ENCODE measurements around the gene CDH22. TPM values are rescaled to one million over a fixed set of nuclear protein-coding genes. Genes with fewer than 3 reads are reported as not detected.

Gene CDH22
- total RNA-seq, 1 donor from 2014 or later = 0.14 TPM

DNA sequence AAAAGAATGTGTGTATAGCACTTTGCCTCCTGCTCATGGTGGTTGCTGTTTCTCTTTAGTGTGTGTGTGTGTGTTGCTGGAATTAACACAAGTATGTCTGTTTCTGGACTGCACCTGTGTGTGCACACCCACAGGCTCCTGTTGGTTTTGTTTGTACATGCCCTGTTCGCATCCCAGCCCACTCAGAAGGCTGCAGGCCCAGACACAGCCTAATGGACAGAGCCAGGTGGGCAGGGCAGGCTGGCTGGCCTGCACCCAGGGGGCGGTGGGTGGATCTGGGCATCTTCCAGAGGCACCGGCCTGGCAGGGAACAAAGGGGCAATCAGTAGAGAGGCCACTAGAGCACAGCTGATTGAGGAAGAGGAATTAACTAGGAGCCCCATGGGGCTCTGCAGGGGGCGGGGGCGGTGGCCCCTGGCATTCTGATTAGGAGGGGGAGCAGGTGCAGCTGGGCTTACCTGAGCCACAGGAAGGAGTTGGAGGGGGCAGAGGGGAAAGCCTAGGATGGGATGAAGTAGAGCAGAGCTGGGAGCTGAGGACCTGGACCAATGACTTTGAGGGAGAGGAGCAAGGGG is 168.3 kb downstream of the CDH22 start:
- peaks cover 4% of the 10 kb centered on the region for H3K4me1 Mint-ChIP-seq (ENCODE audit: low read depth)
- H3K27me3 Mint-ChIP-seq = peaks cover 44% of the 10 kb centered on the region
- H3K9me3 Mint-ChIP-seq (ENCODE audit: low read depth) = no peaks in the 10 kb centered on the region
- no peak overlapping the region for H3K27ac Mint-ChIP-seq
- no peaks in the 10 kb centered on the region for H3K36me3 Mint-ChIP-seq (ENCODE audit: insufficient read depth)
- no peak for DNase-seq (ENCODE audit: low spot score, unreplicated experiment)
- no peak overlapping the region for H3K4me3 Mint-ChIP-seq (ENCODE audit: low read depth)
- TF ChIP-seq, protein P1, sequence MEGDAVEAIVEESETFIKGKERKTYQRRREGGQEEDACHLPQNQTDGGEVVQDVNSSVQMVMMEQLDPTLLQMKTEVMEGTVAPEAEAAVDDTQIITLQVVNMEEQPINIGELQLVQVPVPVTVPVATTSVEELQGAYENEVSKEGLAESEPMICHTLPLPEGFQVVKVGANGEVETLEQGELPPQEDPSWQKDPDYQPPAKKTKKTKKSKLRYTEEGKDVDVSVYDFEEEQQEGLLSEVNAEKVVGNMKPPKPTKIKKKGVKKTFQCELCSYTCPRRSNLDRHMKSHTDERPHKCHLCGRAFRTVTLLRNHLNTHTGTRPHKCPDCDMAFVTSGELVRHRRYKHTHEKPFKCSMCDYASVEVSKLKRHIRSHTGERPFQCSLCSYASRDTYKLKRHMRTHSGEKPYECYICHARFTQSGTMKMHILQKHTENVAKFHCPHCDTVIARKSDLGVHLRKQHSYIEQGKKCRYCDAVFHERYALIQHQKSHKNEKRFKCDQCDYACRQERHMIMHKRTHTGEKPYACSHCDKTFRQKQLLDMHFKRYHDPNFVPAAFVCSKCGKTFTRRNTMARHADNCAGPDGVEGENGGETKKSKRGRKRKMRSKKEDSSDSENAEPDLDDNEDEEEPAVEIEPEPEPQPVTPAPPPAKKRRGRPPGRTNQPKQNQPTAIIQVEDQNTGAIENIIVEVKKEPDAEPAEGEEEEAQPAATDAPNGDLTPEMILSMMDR (IDR thresholded peaks at IDR 0.05; ENCODE audit: unreplicated experiment) = no peak

DNA sequence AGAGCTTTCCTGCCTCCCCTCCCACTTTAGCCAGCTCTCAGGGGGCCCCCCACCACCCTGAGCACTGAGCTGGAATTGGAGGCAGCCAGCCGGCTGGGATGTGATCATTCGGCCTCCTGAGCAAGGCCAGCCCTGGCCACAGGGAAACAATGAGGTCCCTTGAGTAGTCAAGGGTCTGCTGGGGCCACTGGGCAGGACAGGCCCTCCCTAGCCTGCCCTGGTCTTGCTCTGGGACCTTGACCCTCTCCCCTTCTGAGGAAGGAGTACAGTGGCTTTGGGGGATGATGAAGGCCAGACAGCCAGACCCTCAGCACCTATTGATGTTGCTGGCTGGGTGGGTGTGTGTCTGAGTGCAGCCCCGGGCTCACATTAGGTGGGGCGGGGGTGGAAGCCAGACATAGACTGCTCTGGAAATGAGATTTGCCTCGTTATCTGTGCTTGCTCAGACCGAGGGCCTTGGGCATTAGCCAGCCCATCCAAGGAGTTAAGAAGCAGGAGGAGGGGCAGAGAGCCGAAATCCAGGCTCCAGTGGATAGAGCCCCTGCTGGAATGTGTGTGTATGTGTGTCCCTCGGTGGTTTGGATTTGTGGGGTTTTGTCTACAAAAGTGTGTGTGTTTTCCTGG is 168.9 kb downstream of the CDH22 start:
- DNase-seq (ENCODE audit: low spot score, unreplicated experiment) = no peak
- Mint-ChIP-seq H3K9me3 (ENCODE audit: low read depth) (no peaks in the 10 kb centered on the region), H3K27me3 (peaks cover 50% of the 10 kb centered on the region)

GRCh38 chr20:46137816-46138215 is 170.5 kb downstream of the CDH22 start:
- Mint-ChIP-seq H3K4me1 (ENCODE audit: low read depth) (peaks cover 4% of the 10 kb centered on the region), H3K4me3 (ENCODE audit: low read depth) (no peak overlapping the region), H3K27me3 (peaks cover 50% of the 10 kb centered on the region), H3K27ac (no peak overlapping the region), H3K9me3 (ENCODE audit: low read depth) (no peaks in the 10 kb centered on the region), H3K36me3 (ENCODE audit: insufficient read depth) (no peaks in the 10 kb centered on the region)
- TF ChIP-seq, protein P1 (IDR thresholded peaks at IDR 0.05; ENCODE audit: unreplicated experiment) = no peak
- no peak for DNase-seq (ENCODE audit: low spot score, unreplicated experiment)

More for the DNA sequence above, 168.9 kb downstream of the CDH22 start:
- Mint-ChIP-seq H3K4me1 (ENCODE audit: low read depth) (peaks cover 4% of the 10 kb centered on the region), H3K36me3 (ENCODE audit: insufficient read depth) (no peaks in the 10 kb centered on the region), H3K27ac (no peak overlapping the region), H3K4me3 (ENCODE audit: low read depth) (no peak overlapping the region)
- TF ChIP-seq, protein P1 (IDR thresholded peaks at IDR 0.05; ENCODE audit: unreplicated experiment) = peak; percentile 18

GRCh38 chr20:46135856-46136633 is 172.3 kb downstream of the CDH22 start:
- H3K9me3 Mint-ChIP-seq (ENCODE audit: low read depth) = no peaks in the 10 kb centered on the region
- TF ChIP-seq, protein P1 (IDR thresholded peaks at IDR 0.05; ENCODE audit: unreplicated experiment) = no peak
- no peaks in the 10 kb centered on the region for H3K36me3 Mint-ChIP-seq (ENCODE audit: insufficient read depth)
- no peak overlapping the region for H3K27ac Mint-ChIP-seq
- H3K4me1 Mint-ChIP-seq (ENCODE audit: low read depth) = peaks cover 4% of the 10 kb centered on the region
- peaks cover 48% of the 10 kb centered on the region for H3K27me3 Mint-ChIP-seq
- DNase-seq (ENCODE audit: low spot score, unreplicated experiment) = no peak
- H3K4me3 Mint-ChIP-seq (ENCODE audit: low read depth) = no peak overlapping the region

GRCh38 chr20:46134716-46135115 is 173.6 kb downstream of the CDH22 start:
- H3K9me3 Mint-ChIP-seq (ENCODE audit: low read depth) = no peaks in the 10 kb centered on the region
- TF ChIP-seq, protein P1 (IDR thresholded peaks at IDR 0.05; ENCODE audit: unreplicated experiment) = no peak
- no peak overlapping the region for H3K4me3 Mint-ChIP-seq (ENCODE audit: low read depth)
- H3K4me1 Mint-ChIP-seq (ENCODE audit: low read depth) = peaks cover 2% of the 10 kb centered on the region
- H3K36me3 Mint-ChIP-seq (ENCODE audit: insufficient read depth) = no peaks in the 10 kb centered on the region
- DNase-seq (ENCODE audit: low spot score, unreplicated experiment) = no peak
- no peak overlapping the region for H3K27ac Mint-ChIP-seq
- H3K27me3 Mint-ChIP-seq = peaks cover 58% of the 10 kb centered on the region

All from progenitor cell of endocrine pancreas (in vitro differentiated cells).